GM12874 (cell line): ENCODE results near the gene AKAIN1.

ENCODE experiments used
- CTCF ChIP-seq: IDR thresholded peaks from 2 replicates; pipeline ENCODE4 v1.5.1; 2011; ENCODE audit warnings: low read depth, mild to moderate bottlenecking, control low read depth, low read length, moderate library complexity; ENCODE audit not compliant: insufficient read depth

Gene AKAIN1

GRCh38 chr18:5146093-5146492 is 51.0 kb downstream of the AKAIN1 start:
- TF ChIP-seq CTCF: no peak

GRCh38 chr18:5145168-5145825 is 51.8 kb downstream of the AKAIN1 start:
- TF ChIP-seq CTCF: no peak

- no peak for TF ChIP-seq CTCF
Measured at GRCh38 chr18:5144629-5145028, 52.4 kb downstream of the AKAIN1 start.

- TF ChIP-seq CTCF: no peak
Measured at GRCh38 chr18:5142859-5143258, 54.2 kb downstream of the AKAIN1 start.

- TF ChIP-seq CTCF: no peak
Measured at GRCh38 chr18:5142131-5142530, 54.9 kb downstream of the AKAIN1 start.

GRCh38 chr18:5137261-5137660 is 59.8 kb downstream of the AKAIN1 start:
- TF ChIP-seq CTCF: no peak

GRCh38 chr18:5132987-5133386 is 64.1 kb downstream of the AKAIN1 start:
- TF ChIP-seq CTCF: no peak

- no peak for TF ChIP-seq CTCF
Measured at GRCh38 chr18:5122272-5122671, 74.8 kb downstream of the AKAIN1 start.
